NCI-H510A (cell line): ENCODE results near the gene ATF6B.

Experiments used
- DNase-seq: peaks from one replicate; lab custom pipeline; 2025; lab: John Stamatoyannopoulos, UW

Gene ATF6B

GRCh38 chr6:32127717-32128592 lies at the start of gene ATF6B:
Gene ATF6B, minus strand, starts transcription at chr6:32128246. Its CDS starts 39 bp downstream, at chr6:32128207.
- peak; percentile 99 for DNase-seq

GRCh38 chr6:32177183-32177787 lies 49.2 kb upstream of the ATF6B start:
- DNase-seq: peak; percentile 81

- DNase-seq: peak; percentile 54
Measured at GRCh38 chr6:32176476-32177182, 48.6 kb upstream of the ATF6B start.

- DNase-seq: peak; percentile 91
Measured at GRCh38 chr6:32175711-32176475, 47.8 kb upstream of the ATF6B start, which contains the start of gene AGPAT1. Gene AGPAT1, minus strand, starts transcription at chr6:32176084. Its CDS starts 4,588 bp downstream, at chr6:32171496.

- DNase-seq: no peak
Measured at GRCh38 chr6:32175322-32175710, 47.3 kb upstream of the ATF6B start.

GRCh38 chr6:32174416-32174815 lies 46.4 kb upstream of the ATF6B start:
- DNase-seq: no peak

GRCh38 chr6:32173051-32173727 lies 45.1 kb upstream of the ATF6B start:
- no peak for DNase-seq

- DNase-seq: no peak
Measured at GRCh38 chr6:32171234-32171633, 43.2 kb upstream of the ATF6B start.

- no peak for DNase-seq
Measured at GRCh38 chr6:32170294-32170693, 42.2 kb upstream of the ATF6B start.

GRCh38 chr6:32168807-32169591 lies 41.0 kb upstream of the ATF6B start:
- no peak for DNase-seq

- DNase-seq: no peak
Measured at GRCh38 chr6:32168350-32168749, 40.3 kb upstream of the ATF6B start.

- no peak for DNase-seq
Measured at GRCh38 chr6:32167761-32168262, 39.8 kb upstream of the ATF6B start.

GRCh38 chr6:32167154-32167760 lies 39.2 kb upstream of the ATF6B start:
- DNase-seq: no peak

- no peak for DNase-seq
Measured at GRCh38 chr6:32166411-32167061, 38.5 kb upstream of the ATF6B start.

- DNase-seq: no peak
Measured at GRCh38 chr6:32164295-32164694, 36.2 kb upstream of the ATF6B start, which contains the start of gene EGFL8. Gene EGFL8, plus strand, starts transcription at chr6:32164595. Its CDS starts 1,571 bp downstream, at chr6:32166166.

GRCh38 chr6:32163559-32164258 lies 35.7 kb upstream of the ATF6B start:
- DNase-seq: no peak

- DNase-seq: no peak
Measured at GRCh38 chr6:32158052-32158451, 30.0 kb upstream of the ATF6B start.

GRCh38 chr6:32156891-32157290 lies 28.8 kb upstream of the ATF6B start:
- no peak for DNase-seq
